Nephron progenitor cell (in vitro differentiated cells): ENCODE results near the gene CTDNEP1.

Source experiments
- DNase-seq: peaks from one replicate; pipeline ENCODE4 v3.0.0; 2021
- H3K27ac Mint-ChIP-seq: 2 replicates; pipeline ENCODE4 v1.8.0; 2021; ENCODE audit warnings: mild to moderate bottlenecking, moderate library complexity, mixed read lengths
- H3K27me3 Mint-ChIP-seq: 2 replicates; pipeline ENCODE4 v1.8.0; 2021; ENCODE audit warnings: mild to moderate bottlenecking, low read depth, mixed read lengths; ENCODE audit not compliant: poor library complexity
- H3K36me3 Mint-ChIP-seq: 2 replicates; pipeline ENCODE4 v1.8.0; 2021; ENCODE audit warnings: low read depth, mixed read lengths
- H3K4me1 Mint-ChIP-seq: 2 replicates; pipeline ENCODE4 v1.8.0; 2021; ENCODE audit warnings: mixed read lengths
- H3K4me3 Mint-ChIP-seq: 2 replicates; pipeline ENCODE4 v1.8.0; 2021; ENCODE audit warnings: mild to moderate bottlenecking, moderate library complexity, mixed read lengths
- H3K9me3 Mint-ChIP-seq: 2 replicates; pipeline ENCODE4 v1.8.0; 2021; ENCODE audit warnings: mild to moderate bottlenecking, moderate library complexity, mixed read lengths
- TF ChIP-seq, protein P1 (sequence below): fragments of 200-600 bp; sonication (generic); IDR thresholded peaks from 2 replicates; pipeline ENCODE4 v1.5.0; 2021; ENCODE audit warnings: antibody characterized with exemption

Gene CTDNEP1

DNA sequence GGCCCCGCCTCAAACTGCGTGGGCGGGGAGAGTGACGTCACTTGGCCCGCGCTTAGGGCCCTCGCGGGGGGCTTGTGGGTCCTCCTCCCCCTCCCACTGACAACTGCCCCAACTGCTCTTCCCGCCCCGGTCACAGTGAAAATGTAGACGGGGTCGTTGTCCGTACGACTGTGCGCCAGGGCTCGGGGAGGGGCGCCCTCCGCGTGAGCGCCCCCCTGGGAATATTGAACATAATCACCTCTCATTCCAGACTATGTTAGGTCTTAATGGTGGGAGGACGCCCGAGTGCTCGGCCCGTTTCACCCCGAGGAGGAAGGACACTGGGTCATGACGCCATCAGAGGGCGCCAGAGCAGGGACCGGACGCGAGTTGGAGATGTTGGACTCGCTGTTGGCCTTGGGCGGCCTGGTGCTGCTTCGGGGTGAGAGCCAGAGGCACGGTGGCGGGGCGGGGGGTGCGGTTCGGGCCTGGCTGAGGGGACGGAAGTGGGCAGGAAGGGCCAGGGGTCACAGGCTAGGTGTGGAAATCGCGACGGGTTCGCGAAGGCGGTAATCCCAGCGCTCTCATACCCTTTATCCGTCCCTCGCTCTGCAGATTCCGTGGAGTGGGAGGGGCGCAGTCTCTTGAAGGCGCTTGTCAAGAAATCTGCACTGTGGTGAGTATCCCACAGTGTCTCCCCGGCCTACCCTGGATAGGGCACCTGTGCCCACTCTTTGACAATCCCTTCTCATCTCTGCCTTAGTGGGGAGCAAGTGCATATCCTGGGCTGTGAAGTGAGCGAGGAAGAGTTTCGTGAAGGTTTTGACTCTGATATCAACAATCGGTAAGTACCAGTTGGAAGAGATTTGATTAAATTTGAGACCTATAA, 876 bp upstream of the CTDNEP1 start, which contains the start of gene ELP5:
TSS of gene ELP5 (plus strand) at position 40 of the 868 bp plus-strand sequence. CDS start at position 376, 336 bp downstream.
- Mint-ChIP-seq H3K9me3 (no peaks in the 10 kb centered on the region), H3K4me1 (peaks cover 51% of the 10 kb centered on the region), H3K27me3 (peaks cover 2% of the 10 kb centered on the region), H3K27ac (peak within 1 kb of the TSS; percentile 100), H3K36me3 (peaks cover 29% of the 10 kb centered on the region), H3K4me3 (peak within 1 kb of the TSS; percentile 98)
- peak; percentile 94 for DNase-seq
- TF ChIP-seq, protein P1, sequence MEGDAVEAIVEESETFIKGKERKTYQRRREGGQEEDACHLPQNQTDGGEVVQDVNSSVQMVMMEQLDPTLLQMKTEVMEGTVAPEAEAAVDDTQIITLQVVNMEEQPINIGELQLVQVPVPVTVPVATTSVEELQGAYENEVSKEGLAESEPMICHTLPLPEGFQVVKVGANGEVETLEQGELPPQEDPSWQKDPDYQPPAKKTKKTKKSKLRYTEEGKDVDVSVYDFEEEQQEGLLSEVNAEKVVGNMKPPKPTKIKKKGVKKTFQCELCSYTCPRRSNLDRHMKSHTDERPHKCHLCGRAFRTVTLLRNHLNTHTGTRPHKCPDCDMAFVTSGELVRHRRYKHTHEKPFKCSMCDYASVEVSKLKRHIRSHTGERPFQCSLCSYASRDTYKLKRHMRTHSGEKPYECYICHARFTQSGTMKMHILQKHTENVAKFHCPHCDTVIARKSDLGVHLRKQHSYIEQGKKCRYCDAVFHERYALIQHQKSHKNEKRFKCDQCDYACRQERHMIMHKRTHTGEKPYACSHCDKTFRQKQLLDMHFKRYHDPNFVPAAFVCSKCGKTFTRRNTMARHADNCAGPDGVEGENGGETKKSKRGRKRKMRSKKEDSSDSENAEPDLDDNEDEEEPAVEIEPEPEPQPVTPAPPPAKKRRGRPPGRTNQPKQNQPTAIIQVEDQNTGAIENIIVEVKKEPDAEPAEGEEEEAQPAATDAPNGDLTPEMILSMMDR, result no peak

DNA sequence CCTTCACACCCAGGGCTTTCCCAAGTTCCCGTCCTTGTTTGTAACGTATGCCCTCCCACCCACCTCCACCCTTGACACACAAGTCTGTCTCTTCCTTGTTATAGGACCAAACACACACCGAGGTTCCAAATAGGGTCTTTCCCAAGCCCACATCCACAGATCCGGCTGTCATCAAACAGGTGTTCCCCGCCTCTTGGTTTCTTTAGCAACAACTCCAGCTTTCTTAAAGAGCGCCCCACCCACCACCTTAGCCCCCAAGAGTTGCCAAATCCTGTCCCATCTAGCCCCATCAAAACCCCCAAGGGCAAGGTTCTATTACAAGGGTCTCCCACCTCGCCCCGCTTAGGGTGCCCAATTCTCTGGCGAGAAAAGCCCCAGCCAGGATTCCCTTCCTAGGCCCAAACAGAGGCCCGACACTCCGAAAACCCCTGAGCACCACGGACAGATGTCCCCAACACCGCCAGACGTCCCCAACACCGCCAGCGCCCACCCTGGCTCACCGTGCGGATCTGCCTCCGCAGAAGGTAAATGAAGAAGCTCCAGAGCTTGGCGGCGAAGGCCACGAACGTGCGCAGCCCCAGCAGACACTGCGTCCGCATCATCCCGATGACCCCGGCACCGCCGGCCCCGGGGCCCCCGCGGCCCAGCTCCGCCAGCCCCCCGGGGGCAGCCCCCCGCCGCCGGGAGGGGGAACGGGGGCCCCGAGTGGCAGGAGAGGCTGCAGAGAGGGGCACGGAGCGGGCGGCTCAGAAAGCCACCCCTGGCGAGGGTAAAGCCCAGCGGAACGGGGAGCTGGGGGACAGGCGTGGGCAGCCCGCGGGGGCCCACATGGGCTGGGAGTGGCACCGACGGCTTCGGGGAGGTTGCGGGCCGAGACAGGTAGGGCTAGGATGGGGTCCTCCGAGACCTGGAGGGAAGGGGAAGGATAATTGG, 573 bp downstream of the CTDNEP1 start:
- peaks cover 29% of the 10 kb centered on the region for H3K36me3 Mint-ChIP-seq
- peak overlapping the region; percentile 97 for H3K27ac Mint-ChIP-seq
- H3K27me3 Mint-ChIP-seq, result peaks cover 2% of the 10 kb centered on the region
- H3K4me1 Mint-ChIP-seq, result peaks cover 51% of the 10 kb centered on the region
- TF ChIP-seq, protein P1, result no peak
- H3K9me3 Mint-ChIP-seq, result no peaks in the 10 kb centered on the region
- peak overlapping the region; percentile 98 for H3K4me3 Mint-ChIP-seq
- peak; percentile 46 for DNase-seq

DNA sequence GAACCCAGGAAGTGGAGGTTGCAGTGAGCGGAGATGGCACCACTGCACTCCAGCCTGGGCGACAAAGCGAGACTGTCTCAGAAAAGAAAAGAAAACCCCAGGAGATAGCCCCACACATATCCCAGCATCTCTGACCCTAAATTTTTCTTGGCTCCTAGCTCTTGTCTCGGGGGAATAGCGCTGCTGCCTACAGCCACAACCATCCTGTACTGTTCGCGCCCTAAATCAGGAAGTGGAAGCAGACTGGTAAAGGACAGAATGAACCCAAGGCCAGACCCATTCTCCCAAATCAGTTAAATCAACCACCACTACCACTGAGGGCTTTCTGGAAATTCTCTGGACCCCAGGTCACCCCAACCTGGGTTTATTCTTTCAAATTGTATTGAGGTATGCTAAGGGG, 1.7 kb downstream of the CTDNEP1 start:
- H3K36me3 Mint-ChIP-seq, result peaks cover 31% of the 10 kb centered on the region
- peaks cover 2% of the 10 kb centered on the region for H3K27me3 Mint-ChIP-seq
- peak overlapping the region; percentile 98 for H3K4me3 Mint-ChIP-seq
- H3K4me1 Mint-ChIP-seq, result peaks cover 50% of the 10 kb centered on the region
- DNase-seq, result no peak
- TF ChIP-seq, protein P1, result no peak
- H3K27ac Mint-ChIP-seq, result peak overlapping the region; percentile 93
- H3K9me3 Mint-ChIP-seq, result no peaks in the 10 kb centered on the region

DNA sequence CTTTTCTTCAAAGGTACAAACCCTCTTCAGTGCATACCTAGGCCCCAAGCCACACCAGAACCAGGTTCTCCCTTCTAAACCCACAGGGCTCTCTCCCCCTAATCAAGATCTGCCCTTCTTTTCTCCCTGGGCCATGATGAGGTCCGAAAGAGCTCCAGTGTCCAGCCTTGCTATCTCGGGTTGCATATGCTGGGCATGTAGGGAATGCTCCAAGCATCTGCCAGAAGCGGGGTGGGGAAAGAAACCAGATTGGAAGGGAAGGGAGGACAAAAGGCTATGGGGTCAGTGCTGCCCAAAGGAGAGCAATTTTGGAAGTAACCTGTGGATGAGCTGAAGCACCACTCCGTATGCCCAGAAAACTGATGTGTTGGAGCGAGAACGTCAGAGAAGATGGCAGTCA, 2.3 kb downstream of the CTDNEP1 start:
- Mint-ChIP-seq H3K36me3 (peaks cover 32% of the 10 kb centered on the region), H3K27me3 (no peaks in the 10 kb centered on the region), H3K4me1 (peaks cover 46% of the 10 kb centered on the region), H3K9me3 (no peaks in the 10 kb centered on the region), H3K27ac (peak overlapping the region; percentile 90), H3K4me3 (peak overlapping the region; percentile 98)
- TF ChIP-seq, protein P1, result no peak
- no peak for DNase-seq

DNA sequence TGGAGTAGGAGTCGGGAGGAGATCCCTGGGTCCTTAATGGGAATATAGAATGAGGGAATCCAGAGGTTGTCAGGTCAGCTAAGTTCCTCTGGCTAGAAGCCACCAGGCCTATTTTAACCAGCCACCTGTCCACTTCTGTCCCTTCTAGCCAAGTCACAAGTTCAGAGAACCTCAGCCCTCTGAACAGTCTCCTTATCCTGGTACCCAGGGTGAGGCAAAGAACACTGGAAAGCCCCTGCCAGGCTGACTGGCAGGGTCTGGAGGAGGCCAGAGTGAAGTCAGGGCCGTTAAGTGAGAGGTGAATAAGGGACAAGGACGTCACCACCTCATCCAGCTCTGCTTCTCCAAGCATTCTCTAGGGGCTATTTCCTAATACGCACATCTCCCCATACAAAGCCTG, 2.7 kb downstream of the CTDNEP1 start:
- H3K4me1 Mint-ChIP-seq, result peaks cover 44% of the 10 kb centered on the region
- no peak for DNase-seq
- no peaks in the 10 kb centered on the region for H3K9me3 Mint-ChIP-seq
- peaks cover 33% of the 10 kb centered on the region for H3K36me3 Mint-ChIP-seq
- TF ChIP-seq, protein P1, result no peak
- H3K4me3 Mint-ChIP-seq, result peak overlapping the region; percentile 98
- H3K27me3 Mint-ChIP-seq, result no peaks in the 10 kb centered on the region
- H3K27ac Mint-ChIP-seq, result peak overlapping the region; percentile 90
